Measurements from ENCODE around the gene KRTAP5-7. TPM values are rescaled to one million over a fixed set of nuclear protein-coding genes. Genes with fewer than 3 reads are reported as not detected.

KRTAP5-7 gene
- total and polyA plus RNA-seq, 2 of the 8 experiments (the other 6 are each of a cell fraction or from before 2014, with no cell fraction given) = not detected

DNA sequence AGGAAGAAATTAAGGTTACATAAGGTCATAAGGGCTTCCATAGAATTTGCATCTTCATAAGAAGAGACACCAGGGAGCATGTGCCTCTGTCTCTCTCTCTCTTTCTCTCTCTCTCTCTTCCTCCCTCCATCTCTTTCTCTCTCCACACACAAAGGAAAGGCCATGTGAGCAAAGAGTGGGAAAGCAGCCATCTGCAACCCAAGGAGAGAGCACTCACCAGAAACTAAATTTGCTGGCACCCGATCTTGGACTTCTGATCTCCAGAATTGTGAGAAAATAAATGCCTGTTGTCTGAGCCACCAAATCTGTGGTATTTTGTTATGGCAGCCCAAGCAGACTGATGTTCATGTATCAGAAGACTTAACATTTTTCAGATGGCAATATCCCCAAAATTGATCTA lies 31.9 kb downstream of the KRTAP5-7 start:
- CTCF ChIA-PET (ENCODE audit: partially characterized antibody) = no interaction called here
- Histone ChIP-seq H2BK20ac (ENCODE audit: low read length) (no peak overlapping the region), H3K4me2 (ENCODE audit: insufficient read depth in 1 of 2, low read depth in 2 of 2, low read length in 2 of 2) (no peak overlapping the region), H4K5ac (ENCODE audit: insufficient read length, low read depth, low read length) (no peak overlapping the region), H3K14ac (ENCODE audit: insufficient read length) (no peak overlapping the region), H3K23me2 (ENCODE audit: low read depth, low read length) (peaks cover 2% of the 10 kb centered on the region; the same call in 1 of the 2 replicates), H2BK15ac (ENCODE audit: low read length) (no peak overlapping the region), H3K18ac (ENCODE audit: extremely low read depth, low read length) (no peak overlapping the region), H4K91ac (replicated peaks; ENCODE audit: insufficient read length, low read length) (no peak overlapping the region), H3K23ac (ENCODE audit: insufficient read length) (no peak overlapping the region), H2BK5ac (ENCODE audit: low read depth, low read length) (no peak overlapping the region), H3K4me1 (replicated peaks in 1 of 4; ENCODE audit: control insufficient read depth in 3 of 4, insufficient read depth in 4 of 4, low read length in 3 of 4) (peaks cover 0 to 2% (median under 1%) of the 10 kb centered on the region in 4 experiments; a peak in 3 of 7 replicates), H3K27ac (ENCODE audit: low read depth, low read length) (no peak overlapping the region), H2BK120ac (replicated peaks; ENCODE audit: low read depth, low read length) (no peak overlapping the region), H4K20me1 (replicated peaks in 1 of 2; ENCODE audit: control insufficient read depth in 1 of 2, insufficient read depth in 2 of 2, low read length in 2 of 2) (no peaks in the 10 kb centered on the region), H3K4ac (replicated peaks; ENCODE audit: insufficient read length, low read depth, low read length) (no peak overlapping the region), H3K79me1 (ENCODE audit: low read depth, low read length) (no peaks in the 10 kb centered on the region), H3K36me3 (ENCODE audit: control insufficient read depth in 2 of 4, insufficient read depth in 4 of 4, low read length in 3 of 4) (no peaks in the 10 kb centered on the region), H3K79me2 (ENCODE audit: control insufficient read depth in 1 of 2, insufficient read depth in 2 of 2, low read length in 2 of 2) (no peaks in the 10 kb centered on the region), H3K27me3 (replicated peaks in 1 of 4; ENCODE audit: control insufficient read depth in 3 of 4, extremely low read depth in 1 of 4, insufficient read depth in 3 of 4, low read length in 3 of 4) (no peaks in the 10 kb centered on the region), H2BK12ac (ENCODE audit: low read depth, low read length) (no peak overlapping the region), H4K8ac (ENCODE audit: extremely low read depth, insufficient read depth, low read length) (no peak overlapping the region), H2AK5ac (ENCODE audit: low read depth, low read length) (no peak overlapping the region), H3K4me3 (ENCODE audit: extremely low read depth in 1 of 4, insufficient read depth in 2 of 4, low read depth in 3 of 4, low read length in 4 of 4) (no peak overlapping the region), H3K9me3 (ENCODE audit: insufficient read depth in 2 of 2, low read depth in 1 of 2, low read length in 1 of 2) (peaks cover 6 to 8% of the 10 kb centered on the region in 2 experiments; a peak in 2 of 4 replicates), H2AFZ (ENCODE audit: low read length) (no peak overlapping the region), H3K56ac (replicated peaks; ENCODE audit: insufficient read length, low read depth, low read length) (no peak overlapping the region), H3K9ac (replicated peaks in 1 of 4; ENCODE audit: extremely low read depth in 1 of 4, low read depth in 3 of 4, low read length in 3 of 4) (no peak overlapping the region)
- TF ChIP-seq KDM4A (IDR thresholded peaks at IDR 0.05; ENCODE audit: low read depth, low read length, severe bottlenecking) (no peak), SIX5 (IDR thresholded peaks at IDR 0.05; ENCODE audit: low read depth, low read length) (no peak), CBX8 (IDR thresholded peaks at IDR 0.05; ENCODE audit: borderline replicate concordance, low read depth, low read length) (no peak), CREB1 (IDR thresholded peaks at IDR 0.05) (no peak), ASH2L (IDR thresholded peaks at IDR 0.05; ENCODE audit: low read length) (no peak), POU5F1 (IDR thresholded peaks at IDR 0.05; ENCODE audit: low read depth, low read length) (no peak), ZNF274 (IDR thresholded peaks at IDR 0.05; ENCODE audit: borderline replicate concordance, extremely low read depth, low read length) (no peak), JUND (IDR thresholded peaks at IDR 0.05; ENCODE audit: low read length) (no peak)
- TF ChIP-seq, protein P1, sequence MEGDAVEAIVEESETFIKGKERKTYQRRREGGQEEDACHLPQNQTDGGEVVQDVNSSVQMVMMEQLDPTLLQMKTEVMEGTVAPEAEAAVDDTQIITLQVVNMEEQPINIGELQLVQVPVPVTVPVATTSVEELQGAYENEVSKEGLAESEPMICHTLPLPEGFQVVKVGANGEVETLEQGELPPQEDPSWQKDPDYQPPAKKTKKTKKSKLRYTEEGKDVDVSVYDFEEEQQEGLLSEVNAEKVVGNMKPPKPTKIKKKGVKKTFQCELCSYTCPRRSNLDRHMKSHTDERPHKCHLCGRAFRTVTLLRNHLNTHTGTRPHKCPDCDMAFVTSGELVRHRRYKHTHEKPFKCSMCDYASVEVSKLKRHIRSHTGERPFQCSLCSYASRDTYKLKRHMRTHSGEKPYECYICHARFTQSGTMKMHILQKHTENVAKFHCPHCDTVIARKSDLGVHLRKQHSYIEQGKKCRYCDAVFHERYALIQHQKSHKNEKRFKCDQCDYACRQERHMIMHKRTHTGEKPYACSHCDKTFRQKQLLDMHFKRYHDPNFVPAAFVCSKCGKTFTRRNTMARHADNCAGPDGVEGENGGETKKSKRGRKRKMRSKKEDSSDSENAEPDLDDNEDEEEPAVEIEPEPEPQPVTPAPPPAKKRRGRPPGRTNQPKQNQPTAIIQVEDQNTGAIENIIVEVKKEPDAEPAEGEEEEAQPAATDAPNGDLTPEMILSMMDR (IDR thresholded peaks at IDR 0.05; ENCODE audit: control extremely low read depth in 1 of 3, insufficient read depth in 1 of 3, low read depth in 1 of 3, low read length in 3 of 3) = no peak
- TF ChIP-seq, protein P2, sequence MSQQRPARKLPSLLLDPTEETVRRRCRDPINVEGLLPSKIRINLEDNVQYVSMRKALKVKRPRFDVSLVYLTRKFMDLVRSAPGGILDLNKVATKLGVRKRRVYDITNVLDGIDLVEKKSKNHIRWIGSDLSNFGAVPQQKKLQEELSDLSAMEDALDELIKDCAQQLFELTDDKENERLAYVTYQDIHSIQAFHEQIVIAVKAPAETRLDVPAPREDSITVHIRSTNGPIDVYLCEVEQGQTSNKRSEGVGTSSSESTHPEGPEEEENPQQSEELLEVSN (IDR thresholded peaks at IDR 0.05) = no peak
- DNase-seq (ENCODE audit: low read depth in 1 of 2, low spot score in 2 of 2) (no peak), FAIRE-seq (no peak)
- POLR2A ChIA-PET (ENCODE audit: partially characterized antibody) = no interaction called here
- WGBS, 2 experiments (ENCODE audit: extremely low coverage in 1 of 2, insufficient coverage in 1 of 2, insufficient read length in 1 of 2, insufficient replicate concordance in 2 of 2, low coverage in 1 of 2, low lambda C conversion rate in 2 of 2, missing lambda C conversion rate in 1 of 2) = 69% methylated on average over 1 of the region's 1 CpG; no CpG with 5 or more reads in 1 of the 2 experiments
